CD4-positive, alpha-beta T cell treated with Interleukin-6 at 100 ng/mL for 8 hours (primary cell): ENCODE measurements around the gene ZNF235.
"Not testable (repeated sequence)": the region's sequence is repeated elsewhere in the genome, so short reads cannot be mapped to it uniquely, and the experiment has no call there.

Source experiments
- DNase-seq: peaks from one replicate; pipeline ENCODE4 v3.0.0-alpha.2; 2020; ENCODE audit warnings: mixed read lengths, low spot score

Gene ZNF235

GRCh38 chr19:44304659-44305193 is at the start of gene ZNF235:
ZNF235 (minus strand) TSS chr19:44305025; CDS start chr19:44303404, 1,621 bp downstream.
- peak; percentile 79 for DNase-seq

GRCh38 chr19:44346556-44346955 is 41.7 kb upstream of the ZNF235 start:
- no peak for DNase-seq

GRCh38 chr19:44345959-44346358 is 41.1 kb upstream of the ZNF235 start:
- DNase-seq, result no peak

- no peak for DNase-seq
These were observed 39.4 kb upstream of the ZNF235 start for GRCh38 chr19:44344255-44344654.

- DNase-seq, result no peak
These were observed 37.0 kb upstream of the ZNF235 start for GRCh38 chr19:44341794-44342193.

- DNase-seq, result not testable (repeated sequence)
These were observed 29.8 kb upstream of the ZNF235 start for GRCh38 chr19:44334639-44335038.

GRCh38 chr19:44332145-44332544 is 27.3 kb upstream of the ZNF235 start:
- DNase-seq, result no peak

GRCh38 chr19:44315883-44316282 is 11.1 kb upstream of the ZNF235 start:
- DNase-seq, result no peak

- DNase-seq, result no peak
These were observed 8.4 kb upstream of the ZNF235 start for GRCh38 chr19:44313231-44313630.

- DNase-seq, result no peak
These were observed 3.2 kb upstream of the ZNF235 start for GRCh38 chr19:44308011-44308410.

- no peak for DNase-seq
These were observed 1.5 kb upstream of the ZNF235 start for GRCh38 chr19:44306283-44306682.

- DNase-seq, result no peak
These were observed 632 bp upstream of the ZNF235 start for GRCh38 chr19:44305457-44305856.

GRCh38 chr19:44303976-44304568 is 753 bp downstream of the ZNF235 start:
- DNase-seq, result no peak

- DNase-seq, result no peak
These were observed 1.5 kb downstream of the ZNF235 start for GRCh38 chr19:44303320-44303719.

GRCh38 chr19:44284968-44285367 is 19.9 kb downstream of the ZNF235 start:
- no peak for DNase-seq

- no peak for DNase-seq
These were observed 22.0 kb downstream of the ZNF235 start for GRCh38 chr19:44282846-44283245.

GRCh38 chr19:44280916-44281315 is 23.9 kb downstream of the ZNF235 start:
- no peak for DNase-seq

GRCh38 chr19:44278181-44278690 is 26.6 kb downstream of the ZNF235 start:
- DNase-seq, result no peak

- no peak for DNase-seq
These were observed 27.5 kb downstream of the ZNF235 start for GRCh38 chr19:44277331-44277730.

GRCh38 chr19:44260695-44261446 is 44.0 kb downstream of the ZNF235 start:
- DNase-seq, result no peak

- DNase-seq, result no peak
These were observed 44.5 kb downstream of the ZNF235 start for GRCh38 chr19:44260343-44260681.

GRCh38 chr19:44258835-44259413 is 45.9 kb downstream of the ZNF235 start:
- DNase-seq, result no peak

GRCh38 chr19:44258136-44258535 is 46.7 kb downstream of the ZNF235 start:
- no peak for DNase-seq
